SK-N-SH (cell line): Measurements from ENCODE around the gene SLIT1.

Source experiments
- FOXM1 ChIP-seq: IDR thresholded peaks from 2 replicates; pipeline ENCODE4 v1.4.0; 2012; ENCODE audit warnings: low read depth, mild to moderate bottlenecking
- MXI1 ChIP-seq: IDR thresholded peaks from 2 replicates; pipeline ENCODE4 v1.6.1; 2012; ENCODE audit warnings: mild to moderate bottlenecking, low read depth, low read length, improper control_type of control experiment
- NRF1 ChIP-seq: IDR thresholded peaks from 2 replicates; pipeline ENCODE4 v1.6.1; 2012; ENCODE audit warnings: low read depth, mild to moderate bottlenecking, low read length
- POLR2AphosphoS5 ChIP-seq: IDR thresholded peaks from 2 replicates; pipeline ENCODE4 v1.6.1; 2012; ENCODE audit warnings: low read depth, low read length
- SIN3A ChIP-seq: IDR thresholded peaks from 2 replicates; pipeline ENCODE4 v1.6.1; 2012; ENCODE audit warnings: low read depth, mild to moderate bottlenecking, low read length, moderate library complexity, borderline replicate concordance
- TCF12 ChIP-seq: IDR thresholded peaks from 2 replicates; pipeline ENCODE4 v1.4.0; 2012
- YY1 ChIP-seq: IDR thresholded peaks from 2 replicates; pipeline ENCODE4 v1.4.0; 2012; ENCODE audit warnings: low read depth, mild to moderate bottlenecking
- TF ChIP-seq, protein P1 (sequence below): fragments of 200-600 bp; sonication (generic); IDR thresholded peaks from 2 replicates; pipeline ENCODE4 v1.6.1; 2017; ENCODE audit warnings: antibody characterized with exemption, mild to moderate bottlenecking, moderate library complexity

- TF ChIP-seq, protein P1, sequence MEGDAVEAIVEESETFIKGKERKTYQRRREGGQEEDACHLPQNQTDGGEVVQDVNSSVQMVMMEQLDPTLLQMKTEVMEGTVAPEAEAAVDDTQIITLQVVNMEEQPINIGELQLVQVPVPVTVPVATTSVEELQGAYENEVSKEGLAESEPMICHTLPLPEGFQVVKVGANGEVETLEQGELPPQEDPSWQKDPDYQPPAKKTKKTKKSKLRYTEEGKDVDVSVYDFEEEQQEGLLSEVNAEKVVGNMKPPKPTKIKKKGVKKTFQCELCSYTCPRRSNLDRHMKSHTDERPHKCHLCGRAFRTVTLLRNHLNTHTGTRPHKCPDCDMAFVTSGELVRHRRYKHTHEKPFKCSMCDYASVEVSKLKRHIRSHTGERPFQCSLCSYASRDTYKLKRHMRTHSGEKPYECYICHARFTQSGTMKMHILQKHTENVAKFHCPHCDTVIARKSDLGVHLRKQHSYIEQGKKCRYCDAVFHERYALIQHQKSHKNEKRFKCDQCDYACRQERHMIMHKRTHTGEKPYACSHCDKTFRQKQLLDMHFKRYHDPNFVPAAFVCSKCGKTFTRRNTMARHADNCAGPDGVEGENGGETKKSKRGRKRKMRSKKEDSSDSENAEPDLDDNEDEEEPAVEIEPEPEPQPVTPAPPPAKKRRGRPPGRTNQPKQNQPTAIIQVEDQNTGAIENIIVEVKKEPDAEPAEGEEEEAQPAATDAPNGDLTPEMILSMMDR, result no peak
- 0 out of 2 replicates have a peak, but pooled peaks have one; percentile 15 for TF ChIP-seq MXI1
- no peak for TF ChIP-seq POLR2AphosphoS5
- no peak for TF ChIP-seq SIN3A
- no peak for TF ChIP-seq YY1
- no peak for TF ChIP-seq TCF12
- no peak for TF ChIP-seq FOXM1
- no peak for TF ChIP-seq NRF1
Observed at GRCh38 chr10:97060441-97061084, 125.2 kb downstream of the SLIT1 start.
